ENCODE data around the gene NDUFS1. TPM values are rescaled to one million over a fixed set of nuclear protein-coding genes. Genes with fewer than 3 reads are reported as not detected.

NDUFS1 gene
- total RNA-seq, 4 donors from 2014 or later, result 50.9 to 162 (median 82.8) TPM

DNA sequence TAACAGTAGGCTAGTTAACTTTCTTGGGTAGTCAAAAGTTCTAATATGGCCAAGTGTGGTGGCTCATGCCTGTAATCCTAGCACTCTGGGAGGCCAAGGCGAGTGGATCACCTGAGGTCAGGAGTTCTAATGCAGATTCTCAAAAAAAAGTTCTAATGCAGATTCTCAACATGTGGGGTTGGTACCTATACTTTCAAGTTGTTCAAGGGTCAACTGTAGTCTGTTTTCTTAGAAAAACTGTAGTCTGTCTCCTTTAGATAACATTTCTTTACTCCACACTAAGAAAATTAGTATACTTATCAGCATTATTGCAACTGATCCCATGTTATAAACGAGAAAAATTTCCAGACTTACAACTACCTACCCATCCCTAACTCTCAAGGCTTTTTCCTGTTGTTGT, 89.8 kb downstream of the NDUFS1 start:
- H3K4me3 ChIP-seq (replicated peaks in 1 of 3), result no peak overlapping the region

DNA sequence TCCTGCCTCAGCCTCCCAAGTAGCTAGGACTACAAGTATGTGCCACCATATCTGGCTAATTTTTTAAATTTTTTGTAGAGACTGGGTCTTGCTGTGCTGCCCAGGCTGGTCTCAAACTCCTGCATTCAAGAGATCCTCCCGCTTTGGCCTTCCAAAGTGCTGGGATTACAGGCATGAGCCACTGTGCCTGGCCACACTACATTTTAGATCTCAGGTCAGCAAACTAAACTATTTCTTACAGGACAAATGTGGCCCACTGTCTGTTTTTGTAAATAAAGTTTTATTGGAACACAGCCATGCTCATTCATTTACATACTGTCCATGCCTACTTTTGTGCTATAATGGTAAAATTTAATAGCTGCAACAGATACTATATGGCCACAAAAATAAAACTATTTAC, 91.0 kb downstream of the NDUFS1 start:
- no peaks in the 10 kb centered on the region for H3K27me3 ChIP-seq
- no peak overlapping the region for H3K27ac ChIP-seq
- H3K4me1 ChIP-seq, result no peaks in the 10 kb centered on the region
- H3K36me3 ChIP-seq, result no peaks in the 10 kb centered on the region
- WGBS, 2 donors, result 88 to 100% methylated on average over 1 of the region's 1 CpG
- no peak overlapping the region for H3K4me3 ChIP-seq (replicated peaks in 1 of 3)
- DNase-seq, result no peak
- no peaks in the 10 kb centered on the region for H3K9me3 ChIP-seq
- TF ChIP-seq POLR2A (IDR thresholded peaks at IDR 0.05) (no peak), CTCF (IDR thresholded peaks at IDR 0.05) (no peak)
- intact Hi-C loops (cut with DNase I), result no loop called here

More for the DNA sequence above, 89.8 kb downstream of the NDUFS1 start:
- WGBS, 2 donors, result 89 to 90% methylated on average over 2 of the region's 2 CpGs
- no peak overlapping the region for H3K27ac ChIP-seq
- DNase-seq, result no peak
- TF ChIP-seq POLR2A (IDR thresholded peaks at IDR 0.05) (no peak), CTCF (IDR thresholded peaks at IDR 0.05) (no peak)
- no peaks in the 10 kb centered on the region for H3K9me3 ChIP-seq
- H3K4me1 ChIP-seq, result no peaks in the 10 kb centered on the region
- intact Hi-C loops (cut with DNase I), result no loop called here
- no peaks in the 10 kb centered on the region for H3K27me3 ChIP-seq
- H3K36me3 ChIP-seq, result no peaks in the 10 kb centered on the region

Small RNA genes within 50 kb of the gene (small RNA-seq; reads per million reads assigned to genes)
- not detected for gene RF00134
- not detected for gene RF02271
- gene SNORA41, result not detected
- not detected for gene SNORD51

Other genes with a start within 250 kb of the NDUFS1 start
- gene INO80D, start 73.3 kb downstream of the NDUFS1 start, total RNA-seq, result 10 to 100 TPM; 25.0 to 49.7 (median 26.5) TPM
- 100 to 1,000 TPM; 252 to 766 (median 327) TPM for gene EEF1B2, start 451 bp upstream of the NDUFS1 start, total RNA-seq
- gene ZDBF2, start 115.2 kb upstream of the NDUFS1 start, total RNA-seq, result 10 to 100 TPM; 11.0 to 20.9 (median 14.6) TPM

Data from thyroid gland (tissue), 4 donors.